Transverse colon (tissue), 3 donors: Measurements from ENCODE around the gene CHST13.
"Not testable (repeated sequence)": the region's sequence is repeated elsewhere in the genome, so short reads cannot be mapped to it uniquely, and the experiment has no call there.

ENCODE experiments used
- CTCF ChIP-seq, 5 experiments: fragments of 200-600 bp in 3 of 5; fragments of 450-650 bp in 2 of 5; sonication (generic) in 3 of 5; IDR thresholded peaks; 1 replicate in 2 of 5; 2 replicates in 3 of 5; pipeline ENCODE4 v1.5.1; 2016 to 2017; ENCODE audit warnings: antibody characterized with exemption in 5 of 5, inconsistent platforms in 3 of 5, mild to moderate bottlenecking in 2 of 5, moderate library complexity in 1 of 5
- POLR2A ChIP-seq: fragments of 450-650 bp; IDR thresholded peaks from one replicate; pipeline ENCODE4 v1.6.1; 2016; ENCODE audit warnings: antibody characterized with exemption, mild to moderate bottlenecking, moderate library complexity

- not testable (repeated sequence) for TF ChIP-seq POLR2A; CTCF (IDR thresholded peaks at IDR 0.05)
Observed at GRCh38 chr3:126591515-126591914, 67.6 kb downstream of the CHST13 start.
